Cardiac muscle cell (in vitro differentiated cells and primary cell): ENCODE results near the gene QSOX2. TPM values are rescaled to one million over a fixed set of nuclear protein-coding genes. Genes with fewer than 3 reads are reported as not detected.
A peak's percentile ranks its signal among the peaks of the same experiment; 100 is the strongest.

ENCODE experiments used
- DNase-seq, 2 donors: peaks; one replicate each; pipeline versions ENCODE4 v3.0.0 to v3.0.0-alpha.2; 2010 to 2017; ENCODE audit warnings: low read depth in 1 of 2, low spot score in 1 of 2
- H3K27ac ChIP-seq: fragments of 200-600 bp; sonication (generic); 2 replicates; pipeline ENCODE4 v1.5.1; 2016
- H3K27me3 ChIP-seq: fragments of 200-600 bp; sonication (generic); 2 replicates; pipeline ENCODE4 v1.6.0; 2016; ENCODE audit warnings: control low read depth
- H3K36me3 ChIP-seq: fragments of 200-600 bp; sonication (generic); 2 replicates; pipeline ENCODE4 v1.5.1; 2016; ENCODE audit warnings: control low read depth
- H3K4me1 ChIP-seq: fragments of 200-600 bp; sonication (generic); 2 replicates; pipeline ENCODE4 v1.8.1; 2017; ENCODE audit warnings: low read depth, mild to moderate bottlenecking, mixed run types
- H3K4me3 ChIP-seq: fragments of 200-600 bp; sonication (generic); 2 replicates; pipeline ENCODE4 v1.5.1; 2016; ENCODE audit warnings: mild to moderate bottlenecking
- H3K9me3 ChIP-seq: fragments of 200-600 bp; sonication (generic); 2 replicates; pipeline ENCODE4 v1.5.1; 2017; ENCODE audit warnings: low read depth, mild to moderate bottlenecking, control low read depth
- polyA plus RNA-seq: library from polyadenylated mRNA; unstranded; fragments of >200 nt; fragmentation: Nextera tagmentation; extraction: Ambion mirVana; gene quantifications from 2 replicates; pipeline ENCODE4 v1.2.1, GENCODE V29; 2016
- total RNA-seq: library from RNA; depleted of rRNA; stranded (reverse); fragments of >200 nt; gene quantifications from 2 replicates; pipeline ENCODE4 v1.2.3, GENCODE V29; 2016
- TF ChIP-seq, protein P1 (sequence below): IDR thresholded peaks from 2 replicates; pipeline ENCODE4 v1.5.1; 2012; ENCODE audit warnings: low read depth, mild to moderate bottlenecking, low read length

Gene QSOX2
- total and polyA plus RNA-seq, 2 experiments from 2014 or later: 1.7 to 10.5 TPM

DNA sequence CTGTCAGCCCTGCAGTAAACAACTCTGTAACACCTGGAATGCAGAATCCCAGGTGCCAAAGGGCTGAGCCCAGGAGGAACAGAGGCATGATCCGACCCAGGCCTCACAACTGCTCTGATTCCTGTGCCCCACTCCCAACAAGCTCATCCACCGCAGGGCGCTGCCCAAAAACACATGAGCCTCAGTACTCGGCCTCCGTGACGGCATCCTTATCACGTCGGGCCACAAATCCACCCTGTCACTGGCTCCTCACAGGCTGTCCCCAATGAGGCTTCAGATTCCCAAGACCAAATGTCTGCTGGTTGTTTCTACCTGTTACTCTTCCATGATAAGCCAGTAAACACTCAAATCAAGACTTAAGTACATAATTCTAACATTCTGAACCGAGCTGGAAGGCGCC lies 15.2 kb downstream of the QSOX2 start:
- Histone ChIP-seq H3K36me3 (no peaks in the 10 kb centered on the region), H3K4me1 (peaks cover 8% of the 10 kb centered on the region), H3K9me3 (no peaks in the 10 kb centered on the region), H3K4me3 (no peak overlapping the region), H3K27ac (no peak overlapping the region), H3K27me3 (no peaks in the 10 kb centered on the region)
- TF ChIP-seq, protein P1, sequence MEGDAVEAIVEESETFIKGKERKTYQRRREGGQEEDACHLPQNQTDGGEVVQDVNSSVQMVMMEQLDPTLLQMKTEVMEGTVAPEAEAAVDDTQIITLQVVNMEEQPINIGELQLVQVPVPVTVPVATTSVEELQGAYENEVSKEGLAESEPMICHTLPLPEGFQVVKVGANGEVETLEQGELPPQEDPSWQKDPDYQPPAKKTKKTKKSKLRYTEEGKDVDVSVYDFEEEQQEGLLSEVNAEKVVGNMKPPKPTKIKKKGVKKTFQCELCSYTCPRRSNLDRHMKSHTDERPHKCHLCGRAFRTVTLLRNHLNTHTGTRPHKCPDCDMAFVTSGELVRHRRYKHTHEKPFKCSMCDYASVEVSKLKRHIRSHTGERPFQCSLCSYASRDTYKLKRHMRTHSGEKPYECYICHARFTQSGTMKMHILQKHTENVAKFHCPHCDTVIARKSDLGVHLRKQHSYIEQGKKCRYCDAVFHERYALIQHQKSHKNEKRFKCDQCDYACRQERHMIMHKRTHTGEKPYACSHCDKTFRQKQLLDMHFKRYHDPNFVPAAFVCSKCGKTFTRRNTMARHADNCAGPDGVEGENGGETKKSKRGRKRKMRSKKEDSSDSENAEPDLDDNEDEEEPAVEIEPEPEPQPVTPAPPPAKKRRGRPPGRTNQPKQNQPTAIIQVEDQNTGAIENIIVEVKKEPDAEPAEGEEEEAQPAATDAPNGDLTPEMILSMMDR: no peak
- no peak for DNase-seq

DNA sequence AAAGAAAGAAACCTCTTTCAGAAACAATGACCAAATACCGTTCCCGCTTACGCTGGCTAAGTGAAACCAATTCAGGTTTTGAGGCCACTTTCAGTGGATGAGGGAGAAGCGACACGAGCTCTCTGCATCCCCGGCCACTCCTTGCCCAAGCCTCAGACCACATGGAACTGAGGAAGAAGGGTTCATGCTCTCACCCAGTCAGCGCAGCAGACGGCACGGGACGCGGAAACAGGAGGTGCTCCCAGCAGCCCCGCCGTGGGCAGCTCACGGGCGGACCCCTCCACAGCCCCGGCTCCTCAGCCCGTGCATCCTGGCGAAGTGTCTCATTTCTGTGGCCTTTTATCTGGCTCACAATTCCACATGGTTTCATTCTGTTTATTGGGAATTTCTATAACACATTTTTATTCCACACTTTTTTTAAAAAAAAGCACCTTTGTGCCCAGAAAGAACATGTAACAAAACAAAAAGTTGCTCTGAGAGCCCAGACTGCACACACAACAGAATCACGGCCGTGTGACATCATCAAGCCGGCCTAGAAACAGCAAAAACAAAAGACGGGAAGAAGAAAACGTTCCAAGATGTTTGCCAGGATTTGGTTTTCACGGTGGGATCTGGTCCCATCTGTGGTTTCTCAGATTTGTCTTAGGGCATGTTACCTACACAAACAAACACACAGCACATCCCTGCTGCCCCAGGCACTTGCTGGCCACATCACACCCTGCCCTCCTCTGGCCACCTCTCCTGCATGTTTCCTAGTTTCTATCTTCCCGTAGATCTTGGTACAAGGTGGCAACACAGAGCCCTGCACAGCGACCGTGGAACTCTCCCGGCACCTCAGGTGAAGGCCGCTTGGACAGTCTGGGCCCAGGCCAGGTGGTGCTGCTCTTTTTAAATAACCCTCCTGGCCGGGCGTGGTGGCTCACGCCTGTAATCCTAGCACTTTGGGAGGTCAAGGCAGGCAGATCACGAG lies 16.2 kb downstream of the QSOX2 start:
- Histone ChIP-seq H3K4me1 (peaks cover 8% of the 10 kb centered on the region), H3K9me3 (no peaks in the 10 kb centered on the region), H3K36me3 (no peaks in the 10 kb centered on the region), H3K27me3 (no peaks in the 10 kb centered on the region), H3K4me3 (no peak overlapping the region), H3K27ac (no peak overlapping the region)
- DNase-seq: no peak
- TF ChIP-seq, protein P1: no peak

DNA sequence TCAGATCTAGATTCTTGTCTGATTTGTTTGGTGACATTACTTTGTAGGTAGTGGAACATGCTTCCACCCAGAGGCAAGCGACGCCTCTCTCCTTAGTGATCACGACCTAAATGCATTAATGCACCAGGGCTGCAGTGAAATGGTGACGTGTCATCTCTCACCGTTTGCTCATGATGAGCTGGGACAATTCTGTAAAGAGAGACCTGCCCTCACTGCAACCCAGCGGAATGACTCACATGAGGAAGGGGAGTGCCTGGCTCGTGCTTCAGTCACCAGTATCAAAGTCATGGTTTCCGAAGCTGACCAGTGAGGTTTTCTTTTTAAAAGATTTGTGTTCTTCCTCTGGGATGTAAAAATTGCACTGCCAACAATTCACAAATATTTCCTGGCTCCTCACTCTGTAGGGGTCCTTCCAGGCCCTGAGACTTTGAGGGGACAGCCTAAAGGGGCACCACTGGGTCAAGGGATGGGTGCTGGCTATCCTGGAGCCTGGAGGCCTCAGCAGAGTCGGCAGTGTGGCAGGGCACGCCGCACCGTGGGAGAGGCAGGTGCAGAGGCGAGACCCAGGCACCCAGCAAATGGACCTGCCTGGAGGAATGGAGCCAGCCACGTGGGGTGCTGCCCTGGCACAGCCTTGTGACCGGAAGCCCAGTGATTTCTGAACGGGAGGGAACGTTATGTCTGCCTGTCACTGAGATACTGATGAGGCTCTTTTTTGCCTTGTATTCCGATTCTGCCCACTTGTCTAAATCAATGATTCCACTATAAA lies 17.3 kb downstream of the QSOX2 start:
- peak in 1 of 2 donors; percentile 40 for DNase-seq
- H3K36me3 ChIP-seq: no peaks in the 10 kb centered on the region
- no peaks in the 10 kb centered on the region for H3K27me3 ChIP-seq
- no peak overlapping the region for H3K27ac ChIP-seq
- no peaks in the 10 kb centered on the region for H3K9me3 ChIP-seq
- peaks cover 5% of the 10 kb centered on the region for H3K4me1 ChIP-seq
- H3K4me3 ChIP-seq: no peak overlapping the region
- TF ChIP-seq, protein P1: no peak

DNA sequence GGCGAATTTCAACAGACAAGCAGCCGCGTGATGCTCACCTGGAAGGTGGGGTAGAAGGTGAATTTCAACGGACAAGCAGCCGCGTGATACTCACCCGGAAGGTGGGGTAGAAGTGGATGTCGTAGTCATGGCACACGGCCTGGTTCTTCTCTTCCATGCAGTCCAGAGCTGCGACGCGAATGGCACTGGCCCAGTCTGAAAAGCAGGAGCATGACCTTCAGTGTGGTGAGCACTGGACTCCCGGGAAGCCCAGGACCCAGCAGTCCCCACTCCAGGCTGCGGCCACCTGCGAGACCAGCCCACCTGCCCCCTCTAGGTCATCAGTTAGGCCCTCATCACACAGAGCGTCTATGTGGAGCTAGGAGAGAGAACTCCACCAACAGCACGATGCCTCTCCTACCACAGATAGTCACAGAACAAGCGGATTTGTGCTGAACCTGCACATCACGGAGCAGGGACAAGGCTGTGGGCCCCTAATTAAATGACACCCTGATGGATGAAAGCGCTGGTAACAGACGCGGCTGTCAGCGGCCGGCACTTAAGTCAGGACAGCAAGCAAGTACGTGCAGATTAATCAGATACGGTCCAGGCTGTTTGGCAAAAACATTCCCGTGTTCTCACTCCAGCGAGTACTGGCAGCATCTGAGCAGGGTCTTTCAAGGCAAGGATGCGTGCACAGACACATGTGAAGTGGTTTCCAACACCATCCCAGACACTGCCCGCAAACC lies 18.8 kb downstream of the QSOX2 start:
- Histone ChIP-seq H3K4me3 (no peak overlapping the region), H3K4me1 (no peaks in the 10 kb centered on the region), H3K27ac (no peak overlapping the region), H3K27me3 (no peaks in the 10 kb centered on the region), H3K36me3 (no peaks in the 10 kb centered on the region), H3K9me3 (no peaks in the 10 kb centered on the region)
- no peak for DNase-seq
- TF ChIP-seq, protein P1: no peak
